Panc1 (cell line): ENCODE measurements around the gene PSMA3.

Source experiments
- TCF7L2 ChIP-seq: IDR thresholded peaks from 2 replicates; pipeline ENCODE4 v1.6.1; 2011; ENCODE audit warnings: mild to moderate bottlenecking, low read depth, low read length, inconsistent platforms
- TF ChIP-seq, protein P1 (sequence below): fragments of 450-650 bp; IDR thresholded peaks from 2 replicates; pipeline ENCODE4 v1.5.1; 2017; ENCODE audit warnings: mild to moderate bottlenecking
- TF ChIP-seq, protein P2 (sequence below), 2 experiments: IDR thresholded peaks; 2 replicates each; pipeline ENCODE4 v1.6.1; 2011 to 2012; ENCODE audit warnings: low read depth in 2 of 2, control low read depth in 1 of 2, low read length in 1 of 2, mild to moderate bottlenecking in 1 of 2, moderate library complexity in 1 of 2; ENCODE audit not compliant: insufficient read depth in 1 of 2

DNA sequence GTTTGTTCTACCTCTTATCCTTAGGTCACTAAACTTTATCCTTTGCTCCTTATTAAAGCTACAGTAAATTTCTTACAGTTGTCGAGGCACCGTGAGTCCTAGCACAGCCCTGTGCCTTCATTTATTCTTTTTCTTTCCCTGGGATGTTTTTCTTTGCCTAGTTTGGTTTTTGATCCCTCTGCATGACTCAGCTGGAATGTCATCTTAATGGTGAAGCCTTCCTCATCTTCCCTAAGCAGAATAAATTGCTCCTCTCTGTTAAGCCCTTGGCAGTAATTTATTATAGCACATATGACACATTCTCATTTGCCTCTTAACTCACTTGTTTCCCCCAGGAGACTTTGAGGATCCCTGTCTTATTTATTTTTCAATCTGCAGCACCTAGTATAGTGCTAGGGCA lies 28.1 kb upstream of the PSMA3 start:
- TF ChIP-seq, protein P1, sequence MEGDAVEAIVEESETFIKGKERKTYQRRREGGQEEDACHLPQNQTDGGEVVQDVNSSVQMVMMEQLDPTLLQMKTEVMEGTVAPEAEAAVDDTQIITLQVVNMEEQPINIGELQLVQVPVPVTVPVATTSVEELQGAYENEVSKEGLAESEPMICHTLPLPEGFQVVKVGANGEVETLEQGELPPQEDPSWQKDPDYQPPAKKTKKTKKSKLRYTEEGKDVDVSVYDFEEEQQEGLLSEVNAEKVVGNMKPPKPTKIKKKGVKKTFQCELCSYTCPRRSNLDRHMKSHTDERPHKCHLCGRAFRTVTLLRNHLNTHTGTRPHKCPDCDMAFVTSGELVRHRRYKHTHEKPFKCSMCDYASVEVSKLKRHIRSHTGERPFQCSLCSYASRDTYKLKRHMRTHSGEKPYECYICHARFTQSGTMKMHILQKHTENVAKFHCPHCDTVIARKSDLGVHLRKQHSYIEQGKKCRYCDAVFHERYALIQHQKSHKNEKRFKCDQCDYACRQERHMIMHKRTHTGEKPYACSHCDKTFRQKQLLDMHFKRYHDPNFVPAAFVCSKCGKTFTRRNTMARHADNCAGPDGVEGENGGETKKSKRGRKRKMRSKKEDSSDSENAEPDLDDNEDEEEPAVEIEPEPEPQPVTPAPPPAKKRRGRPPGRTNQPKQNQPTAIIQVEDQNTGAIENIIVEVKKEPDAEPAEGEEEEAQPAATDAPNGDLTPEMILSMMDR = no peak
- TF ChIP-seq TCF7L2 = no peak
- TF ChIP-seq, protein P2, sequence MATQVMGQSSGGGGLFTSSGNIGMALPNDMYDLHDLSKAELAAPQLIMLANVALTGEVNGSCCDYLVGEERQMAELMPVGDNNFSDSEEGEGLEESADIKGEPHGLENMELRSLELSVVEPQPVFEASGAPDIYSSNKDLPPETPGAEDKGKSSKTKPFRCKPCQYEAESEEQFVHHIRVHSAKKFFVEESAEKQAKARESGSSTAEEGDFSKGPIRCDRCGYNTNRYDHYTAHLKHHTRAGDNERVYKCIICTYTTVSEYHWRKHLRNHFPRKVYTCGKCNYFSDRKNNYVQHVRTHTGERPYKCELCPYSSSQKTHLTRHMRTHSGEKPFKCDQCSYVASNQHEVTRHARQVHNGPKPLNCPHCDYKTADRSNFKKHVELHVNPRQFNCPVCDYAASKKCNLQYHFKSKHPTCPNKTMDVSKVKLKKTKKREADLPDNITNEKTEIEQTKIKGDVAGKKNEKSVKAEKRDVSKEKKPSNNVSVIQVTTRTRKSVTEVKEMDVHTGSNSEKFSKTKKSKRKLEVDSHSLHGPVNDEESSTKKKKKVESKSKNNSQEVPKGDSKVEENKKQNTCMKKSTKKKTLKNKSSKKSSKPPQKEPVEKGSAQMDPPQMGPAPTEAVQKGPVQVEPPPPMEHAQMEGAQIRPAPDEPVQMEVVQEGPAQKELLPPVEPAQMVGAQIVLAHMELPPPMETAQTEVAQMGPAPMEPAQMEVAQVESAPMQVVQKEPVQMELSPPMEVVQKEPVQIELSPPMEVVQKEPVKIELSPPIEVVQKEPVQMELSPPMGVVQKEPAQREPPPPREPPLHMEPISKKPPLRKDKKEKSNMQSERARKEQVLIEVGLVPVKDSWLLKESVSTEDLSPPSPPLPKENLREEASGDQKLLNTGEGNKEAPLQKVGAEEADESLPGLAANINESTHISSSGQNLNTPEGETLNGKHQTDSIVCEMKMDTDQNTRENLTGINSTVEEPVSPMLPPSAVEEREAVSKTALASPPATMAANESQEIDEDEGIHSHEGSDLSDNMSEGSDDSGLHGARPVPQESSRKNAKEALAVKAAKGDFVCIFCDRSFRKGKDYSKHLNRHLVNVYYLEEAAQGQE (IDR thresholded peaks at IDR 0.05; ENCODE audit: insufficient read depth in 1 of 2, low read depth in 2 of 2, low read length in 1 of 2) = no peak
